HL-60 (cell line): Measurements from ENCODE around the gene CEP63.

Experiments
- DNase-seq, 2 experiments: peaks; one replicate each; pipeline ENCODE4 v3.0.0-alpha.2; 2010 to 2020; ENCODE audit warnings: low read depth in 1 of 2, low spot score in 1 of 2
- H3K27ac ChIP-seq: fragments of 250-450 bp; sonication (Bioruptor Pico); replicated peaks from 2 replicates; pipeline ENCODE4 v1.5.1; 2020; ENCODE audit warnings: mild to moderate bottlenecking, moderate library complexity
- H3K27me3 ChIP-seq: fragments of 250-450 bp; sonication (Bioruptor Pico); 2 replicates; pipeline ENCODE4 v1.5.1; 2021; ENCODE audit warnings: mild to moderate bottlenecking, moderate library complexity; ENCODE audit not compliant: insufficient read depth, poor library complexity, severe bottlenecking
- H3K4me3 ChIP-seq: replicated peaks from 2 replicates; pipeline ENCODE4 v1.5.1; 2011; ENCODE audit warnings: mild to moderate bottlenecking, control low read depth, low read length; ENCODE audit not compliant: insufficient read depth
- CTCF ChIP-seq: IDR thresholded peaks from one replicate; pipeline ENCODE4 v1.5.1; 2011; ENCODE audit warnings: low read length, control low read depth, inconsistent platforms; ENCODE audit not compliant: insufficient read depth
- GABPA ChIP-seq: IDR thresholded peaks from 2 replicates; pipeline ENCODE4 v1.6.1; 2012; ENCODE audit warnings: low read depth
- POLR2AphosphoS5 ChIP-seq: IDR thresholded peaks from 2 replicates; pipeline ENCODE4 v1.6.1; 2012; ENCODE audit warnings: low read depth
- REST ChIP-seq: IDR thresholded peaks from 2 replicates; pipeline ENCODE4 v1.6.1; 2012; ENCODE audit warnings: low read depth; ENCODE audit not compliant: insufficient replicate concordance
- SPI1 ChIP-seq: IDR thresholded peaks from 2 replicates; pipeline ENCODE4 v1.6.1; 2012; ENCODE audit warnings: low read depth, mild to moderate bottlenecking, borderline replicate concordance

CEP63 gene

GRCh38 chr3:134460965-134461364 is 24.9 kb upstream of the CEP63 start:
- peaks cover 7% of the 10 kb centered on the region for H3K27me3 ChIP-seq
- TF ChIP-seq SPI1, result no peak
- TF ChIP-seq POLR2AphosphoS5, result no peak
- TF ChIP-seq GABPA, result no peak
- TF ChIP-seq REST, result no peak
- no peak for TF ChIP-seq CTCF
- no peak for DNase-seq
- no peak overlapping the region for H3K27ac ChIP-seq
- no peak overlapping the region for H3K4me3 ChIP-seq

GRCh38 chr3:134462331-134462941 is 23.4 kb upstream of the CEP63 start:
- TF ChIP-seq REST (no peak), POLR2AphosphoS5 (no peak), SPI1 (no peak), CTCF (no peak), GABPA (no peak)
- Histone ChIP-seq H3K27me3 (peaks cover 7% of the 10 kb centered on the region), H3K4me3 (no peak overlapping the region), H3K27ac (no peak overlapping the region)
- DNase-seq, result no peak

GRCh38 chr3:134463676-134464063 is 22.2 kb upstream of the CEP63 start:
- Histone ChIP-seq H3K4me3 (no peak overlapping the region), H3K27me3 (no peaks in the 10 kb centered on the region), H3K27ac (no peak overlapping the region)
- no peak for TF ChIP-seq CTCF
- no peak for TF ChIP-seq REST
- no peak for TF ChIP-seq POLR2AphosphoS5
- no peak for TF ChIP-seq GABPA
- TF ChIP-seq SPI1, result no peak
- DNase-seq, result no peak
